DMS114 treated with DMSO at 0.1 percent for 48 hours (cell line): ENCODE results near the gene SLC46A2.

ENCODE experiments used
- DNase-seq: peaks from one replicate; lab custom pipeline; 2025; ENCODE audit not compliant: unreplicated experiment; lab: John Stamatoyannopoulos, UW

Gene SLC46A2

GRCh38 chr9:112833081-112833480 lies 57.6 kb downstream of the SLC46A2 start:
- DNase-seq: no peak

- no peak for DNase-seq
These were observed 58.7 kb downstream of the SLC46A2 start for GRCh38 chr9:112831969-112832368.

- DNase-seq: no peak
These were observed 59.3 kb downstream of the SLC46A2 start for GRCh38 chr9:112831281-112831851.
